K562 (cell line): ENCODE data around the gene ZNF362. TPM values are rescaled to one million over a fixed set of nuclear protein-coding genes. Genes with fewer than 3 reads are reported as not detected.

Experiments
- ATAC-seq: fragments of 200-7000 bp; cut with Tn5 transposase; 3 replicates; pipeline ENCODE4 v1.9.1; 2020; ENCODE audit warnings: moderate library complexity
- BruUV-seq: library from RNA; stranded (reverse); fragments of 400-500 nt; replicated peaks from 2 replicates; lab custom pipeline; 2021; lab: Mats Ljungman, UMichigan
- CTCF ChIA-PET: fragments of 300-600 bp; formaldehyde crosslinking; extraction: SDS; loops from one replicate; lab custom pipeline; 2021; ENCODE audit warnings: low intra/inter-chr PET ratio; lab: Yijun Ruan, JAX
- POLR2A ChIA-PET: fragments of 300-600, 350-650 bp; sonication (Branson Sonifier 250); formaldehyde crosslinking; extraction: SDS; loops from one replicate; lab custom pipeline; 2021; ENCODE audit warnings: antibody characterized with exemption, inconsistent platforms; lab: Yijun Ruan, JAX
- DNase-seq, 4 experiments: peaks; one replicate each; pipeline versions ENCODE4 v3.0.0 to v3.0.0-alpha.2; 2011 to 2018; ENCODE audit warnings: low spot score in 3 of 4, mixed read lengths in 3 of 4; ENCODE audit errors: extremely low read depth in 1 of 4
- FAIRE-seq: peaks from 2 replicates; lab custom pipeline; 2011; peaks lifted over from hg19 to GRCh38; lab: Jason Lieb, UNC
- H2AFZ ChIP-seq: 2 replicates; pipeline ENCODE4 v1.6.0; 2011; ENCODE audit warnings: low read depth, low read length, control low read depth, inconsistent platforms
- H3K27ac ChIP-seq: fragments of 200-600 bp; 3 replicates; pipeline ENCODE4 v1.8.0; 2011; ENCODE audit warnings: low read depth, mild to moderate bottlenecking, control low read depth, inconsistent platforms, low read length, moderate library complexity, mixed read lengths; ENCODE audit errors: extremely low read depth
- H3K27me3 ChIP-seq, 2 experiments: fragments of 300-600 bp in 1 of 2; 2 replicates in 1 of 2; 3 replicates in 1 of 2; pipeline versions ENCODE4 v1.6.0 to v1.8.0; 2011; ENCODE audit warnings: inconsistent platforms in 2 of 2, low read length in 2 of 2, mild to moderate bottlenecking in 1 of 2, mixed read lengths in 1 of 2, moderate library complexity in 1 of 2; ENCODE audit not compliant: control insufficient read depth in 2 of 2, insufficient read depth in 2 of 2
- H3K36me3 ChIP-seq: fragments of 300-600 bp; 3 replicates; pipeline ENCODE4 v1.8.0; 2011; ENCODE audit warnings: mild to moderate bottlenecking, low read length, inconsistent platforms; ENCODE audit not compliant: control insufficient read depth, insufficient read depth
- H3K4me1 ChIP-seq, 2 experiments: fragments of 200-600 bp in 1 of 2; replicated peaks in 1 of 2; 2 replicates in 1 of 2; 3 replicates in 1 of 2; pipeline versions ENCODE4 v1.5.1 to v1.8.0; 2011; ENCODE audit warnings: inconsistent platforms in 2 of 2, low read length in 2 of 2, mild to moderate bottlenecking in 1 of 2, mixed read lengths in 1 of 2, moderate library complexity in 1 of 2; ENCODE audit not compliant: control insufficient read depth in 2 of 2, insufficient read depth in 2 of 2
- H3K4me2 ChIP-seq: 2 replicates; pipeline ENCODE4 v1.6.1; 2011; ENCODE audit warnings: low read length, control low read depth, inconsistent platforms, mixed read lengths; ENCODE audit not compliant: insufficient read depth
- H3K4me3 ChIP-seq: fragments of 200-600 bp; sonication (generic), shearing (Covaris generic); 2 replicates; pipeline ENCODE4 v1.5.1; 2016; ENCODE audit warnings: control low read depth, inconsistent platforms
- H3K79me2 ChIP-seq: fragments of 200-600 bp; 3 replicates; pipeline ENCODE4 v1.8.0; 2011; ENCODE audit warnings: low read length, inconsistent platforms; ENCODE audit not compliant: control insufficient read depth, insufficient read depth
- H3K9ac ChIP-seq, 2 experiments: 2 replicates each; pipeline versions ENCODE4 v1.6.0 to v1.6.1; 2011; ENCODE audit warnings: low read depth in 2 of 2, low read length in 2 of 2, control low read depth in 1 of 2, inconsistent platforms in 1 of 2, mild to moderate bottlenecking in 1 of 2, mixed read lengths in 1 of 2; ENCODE audit not compliant: insufficient read depth in 1 of 2
- H3K9me1 ChIP-seq: one replicate; pipeline ENCODE4 v1.6.0; 2011; ENCODE audit warnings: inconsistent platforms, mild to moderate bottlenecking, low read length, moderate library complexity; ENCODE audit not compliant: control insufficient read depth, insufficient read depth
- H3K9me3 ChIP-seq: replicated peaks from 2 replicates; pipeline ENCODE4 v1.5.1; 2011; ENCODE audit warnings: low read depth, low read length, inconsistent platforms; ENCODE audit not compliant: control insufficient read depth, insufficient read depth
- H4K20me1 ChIP-seq: replicated peaks from 2 replicates; pipeline ENCODE4 v1.6.1; 2011; ENCODE audit warnings: low read length, inconsistent platforms, mixed read lengths; ENCODE audit not compliant: control insufficient read depth, insufficient read depth
- BCOR ChIP-seq: fragments of 450-650 bp; IDR thresholded peaks from 2 replicates; pipeline ENCODE4 v1.6.1; 2016
- CBX5 ChIP-seq: IDR thresholded peaks from 2 replicates; pipeline ENCODE4 v1.6.1; 2014; ENCODE audit warnings: low read depth, borderline replicate concordance
- MCM2 ChIP-seq: fragments of 450-650 bp; IDR thresholded peaks from 2 replicates; pipeline ENCODE4 v1.6.1; 2017; ENCODE audit warnings: low read depth, mild to moderate bottlenecking
- MIER1 ChIP-seq: fragments of 450-650 bp; IDR thresholded peaks from 2 replicates; pipeline ENCODE4 v1.6.1; 2016; ENCODE audit warnings: antibody characterized with exemption, mild to moderate bottlenecking, low read depth
- RBM25 ChIP-seq: fragments of 200-400 bp; formaldehyde crosslinking; IDR thresholded peaks from 2 replicates; pipeline ENCODE4 v1.6.1; 2018; ENCODE audit warnings: low read length, low read depth, moderate library complexity; ENCODE audit not compliant: severe bottlenecking
- ZC3H4 ChIP-seq: sonication (generic); formaldehyde crosslinking; IDR thresholded peaks from 2 replicates; pipeline ENCODE4 v1.9.0; 2021; ENCODE audit warnings: missing genetic modification reagents, borderline replicate concordance
- ZNF263 ChIP-seq: sonication (generic); formaldehyde crosslinking; IDR thresholded peaks from 2 replicates; pipeline ENCODE4 v1.8.0; 2022; ENCODE audit warnings: mild to moderate bottlenecking, missing genetic modification reagents, borderline replicate concordance
- ZNF436 ChIP-seq: fragments of 250-450, 450-650 bp; sonication (Bioruptor Pico); formaldehyde crosslinking; IDR thresholded peaks from 2 replicates; pipeline ENCODE4 v1.7.0; 2020; ENCODE audit warnings: mild to moderate bottlenecking
- WGBS: fragments of 100-300 bp; shearing (Covaris generic); methylation state at CpG from one replicate; pipeline ENCODE4 v1.1.6; 2016; ENCODE audit warnings: low coverage, mixed read lengths; ENCODE audit not compliant: insufficient coverage; ENCODE audit errors: missing lambda C conversion rate; 5-methylcytosine and 5-hydroxymethylcytosine counted together
- in situ Hi-C: fragments of 300-500 bp; cut with MboI; formaldehyde crosslinking; loops from 4 replicates; pipeline ENCODE4 v1.15.0; 2018; ENCODE audit warnings: inconsistent platforms, mixed read lengths
- intact Hi-C: fragments of 100-400 bp; cut with micrococcal nuclease; formaldehyde crosslinking; loops from 2 replicates; pipeline ENCODE4 v1.14.2; 2022
- polyA plus RNA-seq, 8 experiments: library from polyadenylated mRNA; depleted of rRNA in 4 of 8; stranded (reverse) in 5 of 8; unstranded in 3 of 8; fragments of >200 nt; fragmentation: Nextera tagmentation in 2 of 8; fragmentation: Illumina TruSeq in 1 of 8; extraction: Ambion mirVana in 2 of 8; extraction: Trizol in 1 of 8; gene quantifications; 2 replicates each; pipeline versions ENCODE4 v1.2.1 to v1.2.3, GENCODE V29; 2011 to 2014; ENCODE audit warnings: inconsistent platforms in 1 of 8, missing spikeins in 1 of 8
- total RNA-seq, 7 experiments: library from RNA; depleted of rRNA in 6 of 7; stranded (reverse); fragments of >200 nt in 6 of 7; fragmentation: Illumina TruSeq in 2 of 7; extraction: Trizol in 2 of 7; gene quantifications; 2 replicates each; pipeline versions ENCODE4 v1.2.1 to v1.2.3, GENCODE V29; 2011 to 2021; ENCODE audit warnings: low replicate concordance in 1 of 7
- TF ChIP-seq, protein P1 (sequence below): fragments of 450-650 bp; IDR thresholded peaks from 2 replicates; pipeline ENCODE4 v1.6.1; 2016; ENCODE audit warnings: mild to moderate bottlenecking, moderate library complexity

The ZNF362 gene
- total and polyA plus RNA-seq, 9 of the 15 experiments (the other 6 are each of a cell fraction or from before 2014, with no cell fraction given) = 0.01 to 1.1 (median 0.35) TPM; not detected in 1

DNA sequence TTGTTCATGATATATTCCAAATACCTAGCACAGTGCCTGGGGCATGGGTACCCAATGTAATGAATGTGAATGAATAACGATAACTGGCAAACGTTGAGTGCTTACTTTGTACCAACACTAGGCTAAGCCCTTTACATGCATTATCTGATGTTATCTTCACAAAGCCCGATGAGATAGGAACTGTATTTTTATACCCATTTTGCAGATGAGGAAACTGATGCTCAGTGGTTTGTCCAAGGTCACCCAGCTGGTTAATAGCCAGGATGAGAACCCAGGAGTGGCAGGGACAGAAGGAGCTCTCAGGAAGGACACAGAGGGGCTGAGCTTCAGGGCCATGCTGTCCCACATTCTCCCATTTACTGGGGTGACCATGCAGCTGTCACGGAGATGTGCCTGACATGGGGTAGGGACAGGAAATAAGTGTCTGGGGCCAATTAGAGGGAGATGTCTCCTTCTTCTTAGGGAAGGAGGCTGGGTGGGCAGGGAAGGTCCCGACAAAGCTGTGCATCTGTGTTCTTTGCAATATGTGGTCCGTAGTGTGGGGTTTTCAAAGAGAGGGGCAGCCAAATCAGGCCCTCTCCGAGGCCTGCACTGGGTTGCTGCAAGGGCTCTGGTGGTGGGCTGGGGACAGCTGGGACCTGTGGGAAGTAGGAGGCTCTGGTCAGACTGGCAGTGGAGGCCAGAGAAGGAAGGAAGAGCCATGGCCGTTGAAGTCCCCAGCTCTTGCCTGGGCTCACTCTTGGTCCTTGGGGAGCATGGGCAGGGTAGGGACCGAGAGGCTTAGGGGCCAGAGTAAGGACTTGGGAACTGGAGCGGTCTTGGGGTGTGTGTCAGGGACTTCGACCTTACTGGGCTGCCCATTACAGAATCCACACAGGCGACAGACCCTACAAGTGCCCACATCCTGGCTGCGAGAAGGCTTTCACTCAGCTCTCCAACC lies 38.0 kb downstream of the ZNF362 start:
- in situ Hi-C loops = loop anchor here (5.0 to 10.0 kb wide), 3 partner anchors 73 to 318 kb away; no protein-coding TSS in a partner anchor
- TF ChIP-seq RBM25 (peak; percentile 81), BCOR (peak; percentile 66), ZNF263 (no peak), MIER1 (no peak), ZNF436 (no peak), MCM2 (no peak), CBX5 (no peak), ZC3H4 (CRISPR knock-in tag) (no peak)
- TF ChIP-seq, protein P1, sequence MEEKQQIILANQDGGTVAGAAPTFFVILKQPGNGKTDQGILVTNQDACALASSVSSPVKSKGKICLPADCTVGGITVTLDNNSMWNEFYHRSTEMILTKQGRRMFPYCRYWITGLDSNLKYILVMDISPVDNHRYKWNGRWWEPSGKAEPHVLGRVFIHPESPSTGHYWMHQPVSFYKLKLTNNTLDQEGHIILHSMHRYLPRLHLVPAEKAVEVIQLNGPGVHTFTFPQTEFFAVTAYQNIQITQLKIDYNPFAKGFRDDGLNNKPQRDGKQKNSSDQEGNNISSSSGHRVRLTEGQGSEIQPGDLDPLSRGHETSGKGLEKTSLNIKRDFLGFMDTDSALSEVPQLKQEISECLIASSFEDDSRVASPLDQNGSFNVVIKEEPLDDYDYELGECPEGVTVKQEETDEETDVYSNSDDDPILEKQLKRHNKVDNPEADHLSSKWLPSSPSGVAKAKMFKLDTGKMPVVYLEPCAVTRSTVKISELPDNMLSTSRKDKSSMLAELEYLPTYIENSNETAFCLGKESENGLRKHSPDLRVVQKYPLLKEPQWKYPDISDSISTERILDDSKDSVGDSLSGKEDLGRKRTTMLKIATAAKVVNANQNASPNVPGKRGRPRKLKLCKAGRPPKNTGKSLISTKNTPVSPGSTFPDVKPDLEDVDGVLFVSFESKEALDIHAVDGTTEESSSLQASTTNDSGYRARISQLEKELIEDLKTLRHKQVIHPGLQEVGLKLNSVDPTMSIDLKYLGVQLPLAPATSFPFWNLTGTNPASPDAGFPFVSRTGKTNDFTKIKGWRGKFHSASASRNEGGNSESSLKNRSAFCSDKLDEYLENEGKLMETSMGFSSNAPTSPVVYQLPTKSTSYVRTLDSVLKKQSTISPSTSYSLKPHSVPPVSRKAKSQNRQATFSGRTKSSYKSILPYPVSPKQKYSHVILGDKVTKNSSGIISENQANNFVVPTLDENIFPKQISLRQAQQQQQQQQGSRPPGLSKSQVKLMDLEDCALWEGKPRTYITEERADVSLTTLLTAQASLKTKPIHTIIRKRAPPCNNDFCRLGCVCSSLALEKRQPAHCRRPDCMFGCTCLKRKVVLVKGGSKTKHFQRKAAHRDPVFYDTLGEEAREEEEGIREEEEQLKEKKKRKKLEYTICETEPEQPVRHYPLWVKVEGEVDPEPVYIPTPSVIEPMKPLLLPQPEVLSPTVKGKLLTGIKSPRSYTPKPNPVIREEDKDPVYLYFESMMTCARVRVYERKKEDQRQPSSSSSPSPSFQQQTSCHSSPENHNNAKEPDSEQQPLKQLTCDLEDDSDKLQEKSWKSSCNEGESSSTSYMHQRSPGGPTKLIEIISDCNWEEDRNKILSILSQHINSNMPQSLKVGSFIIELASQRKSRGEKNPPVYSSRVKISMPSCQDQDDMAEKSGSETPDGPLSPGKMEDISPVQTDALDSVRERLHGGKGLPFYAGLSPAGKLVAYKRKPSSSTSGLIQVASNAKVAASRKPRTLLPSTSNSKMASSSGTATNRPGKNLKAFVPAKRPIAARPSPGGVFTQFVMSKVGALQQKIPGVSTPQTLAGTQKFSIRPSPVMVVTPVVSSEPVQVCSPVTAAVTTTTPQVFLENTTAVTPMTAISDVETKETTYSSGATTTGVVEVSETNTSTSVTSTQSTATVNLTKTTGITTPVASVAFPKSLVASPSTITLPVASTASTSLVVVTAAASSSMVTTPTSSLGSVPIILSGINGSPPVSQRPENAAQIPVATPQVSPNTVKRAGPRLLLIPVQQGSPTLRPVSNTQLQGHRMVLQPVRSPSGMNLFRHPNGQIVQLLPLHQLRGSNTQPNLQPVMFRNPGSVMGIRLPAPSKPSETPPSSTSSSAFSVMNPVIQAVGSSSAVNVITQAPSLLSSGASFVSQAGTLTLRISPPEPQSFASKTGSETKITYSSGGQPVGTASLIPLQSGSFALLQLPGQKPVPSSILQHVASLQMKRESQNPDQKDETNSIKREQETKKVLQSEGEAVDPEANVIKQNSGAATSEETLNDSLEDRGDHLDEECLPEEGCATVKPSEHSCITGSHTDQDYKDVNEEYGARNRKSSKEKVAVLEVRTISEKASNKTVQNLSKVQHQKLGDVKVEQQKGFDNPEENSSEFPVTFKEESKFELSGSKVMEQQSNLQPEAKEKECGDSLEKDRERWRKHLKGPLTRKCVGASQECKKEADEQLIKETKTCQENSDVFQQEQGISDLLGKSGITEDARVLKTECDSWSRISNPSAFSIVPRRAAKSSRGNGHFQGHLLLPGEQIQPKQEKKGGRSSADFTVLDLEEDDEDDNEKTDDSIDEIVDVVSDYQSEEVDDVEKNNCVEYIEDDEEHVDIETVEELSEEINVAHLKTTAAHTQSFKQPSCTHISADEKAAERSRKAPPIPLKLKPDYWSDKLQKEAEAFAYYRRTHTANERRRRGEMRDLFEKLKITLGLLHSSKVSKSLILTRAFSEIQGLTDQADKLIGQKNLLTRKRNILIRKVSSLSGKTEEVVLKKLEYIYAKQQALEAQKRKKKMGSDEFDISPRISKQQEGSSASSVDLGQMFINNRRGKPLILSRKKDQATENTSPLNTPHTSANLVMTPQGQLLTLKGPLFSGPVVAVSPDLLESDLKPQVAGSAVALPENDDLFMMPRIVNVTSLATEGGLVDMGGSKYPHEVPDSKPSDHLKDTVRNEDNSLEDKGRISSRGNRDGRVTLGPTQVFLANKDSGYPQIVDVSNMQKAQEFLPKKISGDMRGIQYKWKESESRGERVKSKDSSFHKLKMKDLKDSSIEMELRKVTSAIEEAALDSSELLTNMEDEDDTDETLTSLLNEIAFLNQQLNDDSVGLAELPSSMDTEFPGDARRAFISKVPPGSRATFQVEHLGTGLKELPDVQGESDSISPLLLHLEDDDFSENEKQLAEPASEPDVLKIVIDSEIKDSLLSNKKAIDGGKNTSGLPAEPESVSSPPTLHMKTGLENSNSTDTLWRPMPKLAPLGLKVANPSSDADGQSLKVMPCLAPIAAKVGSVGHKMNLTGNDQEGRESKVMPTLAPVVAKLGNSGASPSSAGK = no peak

More for the DNA sequence above, 38.0 kb downstream of the ZNF362 start:
- no peaks in the 10 kb centered on the region for H3K9me1 ChIP-seq
- DNase-seq (no peak), FAIRE-seq (no peak), ATAC-seq (no peak)
- peaks cover 4% of the 10 kb centered on the region; the same call in 1 of the 2 replicates for H4K20me1 ChIP-seq
- H3K9ac ChIP-seq = 0 out of 4 replicates have a peak overlapping the region, but pooled peaks of 1 of the 2 experiments have one; percentile 30
- H3K4me3 ChIP-seq = no peak overlapping the region
- intact Hi-C loops = loop anchor here (1.0 to 10.0 kb wide), 5 partner anchors 73 to 318 kb away; no protein-coding TSS in a partner anchor
- H3K4me1 ChIP-seq = peaks cover 0 to 6% of the 10 kb centered on the region in 2 experiments; a peak in 1 of 5 replicates
- ChIA-PET POLR2A (interaction anchor here (0.5 kb wide), 1 partner anchor 1363 kb away, joined by 3 read pairs; no protein-coding TSS in a partner anchor), CTCF (interaction anchor here (1.8 to 4.1 kb wide), 3 partner anchors 71 to 176 kb away, joined by 7 to 59 read pairs (median 15); no protein-coding TSS in a partner anchor)
- no peak overlapping the region for H3K4me2 ChIP-seq
- H3K27me3 ChIP-seq = peaks cover 5 to 28% of the 10 kb centered on the region in 2 experiments
- no peak overlapping the region for H2AFZ ChIP-seq
- no peaks in the 10 kb centered on the region for H3K36me3 ChIP-seq
- H3K9me3 ChIP-seq = no peaks in the 10 kb centered on the region
- 8% methylated on average over 13 of the region's 13 CpGs for WGBS
- no peak overlapping the region for H3K27ac ChIP-seq
- H3K79me2 ChIP-seq = no peaks in the 10 kb centered on the region
- no TSS peak for BruUV-seq
